Stimulated activated CD4-positive, alpha-beta T cell treated with anti-CD3 and anti-CD28 coated beads, Interleukin-2, amount 100 ng/mL, for 4 hours (primary cell): ENCODE results near the gene ANKS1A.

Source experiments
- DNase-seq: peaks from one replicate; pipeline ENCODE4 v3.0.0-alpha.2; 2020; ENCODE audit warnings: low read depth

Gene ANKS1A

GRCh38 chr6:35041086-35041861, 152.2 kb downstream of the ANKS1A start:
- no peak for DNase-seq

- no peak for DNase-seq
Measured at GRCh38 chr6:35042031-35042815, 153.2 kb downstream of the ANKS1A start.

- no peak for DNase-seq
Measured at GRCh38 chr6:35043381-35044130, 154.5 kb downstream of the ANKS1A start.

GRCh38 chr6:35044145-35044745, 155.2 kb downstream of the ANKS1A start:
- no peak for DNase-seq

- DNase-seq: no peak
Measured at GRCh38 chr6:35044761-35045421, 155.8 kb downstream of the ANKS1A start.

- no peak for DNase-seq
Measured at GRCh38 chr6:35046103-35046502, 157.0 kb downstream of the ANKS1A start.

- DNase-seq: no peak
Measured at GRCh38 chr6:35046862-35047261, 157.8 kb downstream of the ANKS1A start.

GRCh38 chr6:35047265-35048011, 158.4 kb downstream of the ANKS1A start:
- DNase-seq: no peak

- no peak for DNase-seq
Measured at GRCh38 chr6:35048031-35048613, 159.1 kb downstream of the ANKS1A start.

GRCh38 chr6:35048631-35049083, 159.6 kb downstream of the ANKS1A start:
- peak; percentile 9 for DNase-seq

GRCh38 chr6:35049156-35049735, 160.2 kb downstream of the ANKS1A start:
- no peak for DNase-seq

GRCh38 chr6:35049900-35050756, 161.1 kb downstream of the ANKS1A start:
- DNase-seq: no peak

- DNase-seq: no peak
Measured at GRCh38 chr6:35050757-35051330, 161.8 kb downstream of the ANKS1A start.

- DNase-seq: no peak
Measured at GRCh38 chr6:35051396-35051795, 162.3 kb downstream of the ANKS1A start.

- DNase-seq: no peak
Measured at GRCh38 chr6:35051997-35052583, 163.0 kb downstream of the ANKS1A start.

GRCh38 chr6:35052694-35053565, 163.9 kb downstream of the ANKS1A start:
- no peak for DNase-seq

GRCh38 chr6:35053701-35054100, 164.6 kb downstream of the ANKS1A start:
- no peak for DNase-seq
